ENCODE results near the gene RNASE4.
"Not testable (repeated sequence)": the region's sequence is repeated elsewhere in the genome, so short reads cannot be mapped to it uniquely, and the experiment has no call there.

Gene RNASE4

DNA sequence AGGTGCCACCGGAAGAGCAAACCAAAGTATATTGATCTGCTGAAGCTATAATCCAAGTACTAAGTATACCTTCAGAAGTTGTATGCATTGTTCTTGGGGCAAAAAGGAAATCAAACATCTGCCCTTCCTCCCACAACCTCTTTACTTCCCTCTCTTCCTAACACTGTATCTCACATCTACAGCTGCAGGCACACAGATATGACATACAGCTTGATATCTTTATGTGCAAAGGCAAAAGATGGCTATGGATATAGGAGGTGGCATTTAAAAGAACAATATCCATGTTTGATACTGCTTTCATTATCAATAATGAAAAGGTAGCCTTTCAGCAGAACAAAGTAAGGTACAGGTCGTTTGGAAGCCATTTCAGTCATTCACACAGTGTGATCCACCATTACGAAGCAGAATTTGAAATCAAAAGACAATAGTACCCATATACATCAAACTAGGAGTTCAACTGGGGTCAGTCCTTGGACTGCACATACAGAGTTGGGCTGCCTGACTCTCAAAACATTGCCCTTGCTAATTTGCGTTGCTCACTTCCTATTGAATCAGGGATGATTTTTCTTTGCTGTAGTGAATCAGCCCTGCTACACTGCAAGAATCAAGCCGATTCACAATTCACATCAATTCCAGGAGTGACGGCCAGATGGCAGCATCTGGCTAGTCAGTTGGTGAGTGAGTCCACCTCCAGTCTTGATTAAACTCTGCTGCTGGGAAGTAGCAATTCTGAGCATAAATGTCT is 13.1 kb downstream of the RNASE4 start:
- Histone ChIP-seq H3K4me3 (ENCODE audit: low read depth in 1 of 2, low read length in 2 of 2) (no peak overlapping the region), H3K4me1 (ENCODE audit: control insufficient read depth in 1 of 2, insufficient read depth in 2 of 2, low read length in 2 of 2) (no peaks in the 10 kb centered on the region), H3K27ac (ENCODE audit: low read depth, low read length) (no peak overlapping the region), H3K36me3 (ENCODE audit: control insufficient read depth in 1 of 2, insufficient read depth in 2 of 2, low read length in 2 of 2) (peaks cover 14 to 18% of the 10 kb centered on the region in 2 donors), H3K27me3 (ENCODE audit: control insufficient read depth in 1 of 2, insufficient read depth in 2 of 2, low read length in 2 of 2) (no peaks in the 10 kb centered on the region), H3K9ac (ENCODE audit: low read depth in 1 of 2, low read length in 2 of 2) (no peak overlapping the region), H3K9me3 (ENCODE audit: control insufficient read depth in 1 of 2, low read length in 2 of 2) (no peaks in the 10 kb centered on the region)

DNA sequence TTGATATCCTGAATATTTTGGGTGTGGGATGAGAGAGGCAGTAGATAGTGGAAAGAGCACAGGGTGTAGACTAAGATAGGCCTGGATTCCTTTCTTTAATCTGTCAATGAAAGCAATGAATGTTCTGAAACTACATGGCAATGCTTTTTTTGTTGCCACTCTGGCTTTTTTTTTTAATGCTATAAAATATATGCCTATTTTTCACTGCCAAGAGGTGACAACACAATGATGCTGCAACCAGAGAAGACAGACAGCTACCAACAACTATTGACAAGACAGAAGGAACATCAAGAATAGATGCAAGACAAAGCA is 13.6 kb downstream of the RNASE4 start:
- Histone ChIP-seq H3K27ac (ENCODE audit: low read depth, low read length) (no peak overlapping the region), H3K4me1 (ENCODE audit: control insufficient read depth in 1 of 2, insufficient read depth in 2 of 2, low read length in 2 of 2) (no peaks in the 10 kb centered on the region), H3K27me3 (ENCODE audit: control insufficient read depth in 1 of 2, insufficient read depth in 2 of 2, low read length in 2 of 2) (no peaks in the 10 kb centered on the region), H3K4me3 (ENCODE audit: low read depth in 1 of 2, low read length in 2 of 2) (no peak overlapping the region), H3K9ac (ENCODE audit: low read depth in 1 of 2, low read length in 2 of 2) (no peak overlapping the region), H3K9me3 (ENCODE audit: control insufficient read depth in 1 of 2, low read length in 2 of 2) (no peaks in the 10 kb centered on the region), H3K36me3 (ENCODE audit: control insufficient read depth in 1 of 2, insufficient read depth in 2 of 2, low read length in 2 of 2) (peaks cover 14 to 18% of the 10 kb centered on the region in 2 donors)

DNA sequence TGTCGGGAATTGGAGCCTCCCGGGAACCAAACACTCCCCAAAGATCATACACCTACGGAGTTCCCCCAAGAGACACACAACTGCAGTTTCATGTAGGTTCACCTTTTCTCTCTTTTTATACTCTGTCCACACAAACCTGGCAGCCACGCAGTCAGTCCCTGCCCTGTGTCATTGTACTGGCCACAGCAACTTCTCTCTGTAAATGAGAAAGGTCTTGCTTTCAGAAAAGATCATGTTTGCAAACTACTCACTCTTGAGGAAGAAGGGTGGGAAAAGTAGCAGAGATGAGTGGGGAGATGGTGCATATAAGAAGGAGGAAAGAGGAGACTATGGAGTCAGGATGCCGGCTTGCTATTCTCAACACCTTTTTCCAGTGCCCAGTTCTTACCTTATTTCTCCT is 14.6 kb downstream of the RNASE4 start:
- Histone ChIP-seq H3K4me3 (ENCODE audit: low read depth in 1 of 2, low read length in 2 of 2) (no peak overlapping the region), H3K4me1 (ENCODE audit: control insufficient read depth in 1 of 2, insufficient read depth in 2 of 2, low read length in 2 of 2) (no peaks in the 10 kb centered on the region), H3K36me3 (ENCODE audit: control insufficient read depth in 1 of 2, insufficient read depth in 2 of 2, low read length in 2 of 2) (peaks cover 9 to 10% of the 10 kb centered on the region in 2 donors), H3K27ac (ENCODE audit: low read depth, low read length) (no peak overlapping the region), H3K9ac (ENCODE audit: low read depth in 1 of 2, low read length in 2 of 2) (no peak overlapping the region), H3K27me3 (ENCODE audit: control insufficient read depth in 1 of 2, insufficient read depth in 2 of 2, low read length in 2 of 2) (no peaks in the 10 kb centered on the region), H3K9me3 (ENCODE audit: control insufficient read depth in 1 of 2, low read length in 2 of 2) (no peaks in the 10 kb centered on the region)

DNA sequence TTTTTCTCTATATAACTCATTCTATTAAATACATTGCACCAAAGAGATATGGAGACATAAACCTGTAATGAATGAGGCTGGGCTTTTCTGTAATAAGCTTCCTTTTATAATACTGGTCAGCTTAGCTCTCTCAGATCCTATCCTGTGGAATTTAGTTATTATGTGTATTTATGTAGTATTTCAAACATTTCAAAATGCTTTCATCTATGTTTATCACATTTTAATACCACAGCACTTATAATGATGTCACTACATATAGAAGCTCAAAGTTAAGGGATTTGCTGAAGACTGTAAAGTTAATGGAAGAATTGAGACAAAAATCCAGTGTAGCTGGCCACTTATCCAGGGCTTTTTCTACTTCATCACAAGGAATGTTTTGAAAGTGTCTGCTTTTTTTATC is 15.6 kb downstream of the RNASE4 start:
- Histone ChIP-seq H3K9ac (ENCODE audit: low read depth in 1 of 2, low read length in 2 of 2) (no peak overlapping the region), H3K4me1 (ENCODE audit: control insufficient read depth in 1 of 2, insufficient read depth in 2 of 2, low read length in 2 of 2) (no peaks in the 10 kb centered on the region), H3K36me3 (ENCODE audit: control insufficient read depth in 1 of 2, insufficient read depth in 2 of 2, low read length in 2 of 2) (peaks cover 9% of the 10 kb centered on the region in 2 donors), H3K4me3 (ENCODE audit: low read depth in 1 of 2, low read length in 2 of 2) (no peak overlapping the region), H3K27me3 (ENCODE audit: control insufficient read depth in 1 of 2, insufficient read depth in 2 of 2, low read length in 2 of 2) (no peaks in the 10 kb centered on the region), H3K9me3 (ENCODE audit: control insufficient read depth in 1 of 2, low read length in 2 of 2) (no peaks in the 10 kb centered on the region), H3K27ac (ENCODE audit: low read depth, low read length) (no peak overlapping the region)

DNA sequence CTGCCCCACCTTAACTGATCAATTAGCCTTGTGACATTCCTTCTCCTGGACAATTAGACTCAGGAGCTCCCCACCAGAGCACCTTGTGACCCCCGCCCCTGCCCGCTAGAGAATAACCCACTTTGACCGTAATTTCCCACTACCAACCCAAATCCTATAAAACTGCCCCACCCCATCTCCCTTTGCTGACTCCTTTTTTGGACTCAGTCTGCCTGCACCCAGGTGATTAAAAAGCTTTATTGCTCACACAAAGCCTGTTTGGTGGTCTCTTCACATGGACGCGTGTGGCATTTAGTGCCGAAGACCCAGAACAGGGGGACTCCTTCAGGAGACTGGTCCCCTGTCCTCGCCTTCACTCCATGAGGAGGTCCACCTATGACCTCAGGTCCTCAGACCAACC is 16.6 kb downstream of the RNASE4 start:
- not testable (repeated sequence) for H3K4me3 ChIP-seq (ENCODE audit: low read depth in 1 of 2, low read length in 2 of 2); H3K9ac ChIP-seq (ENCODE audit: low read depth in 1 of 2, low read length in 2 of 2); H3K4me1 ChIP-seq (ENCODE audit: control insufficient read depth in 1 of 2, insufficient read depth in 2 of 2, low read length in 2 of 2); H3K27ac ChIP-seq (ENCODE audit: low read depth, low read length); H3K36me3 ChIP-seq (ENCODE audit: control insufficient read depth in 1 of 2, insufficient read depth in 2 of 2, low read length in 2 of 2); H3K27me3 ChIP-seq (ENCODE audit: control insufficient read depth in 1 of 2, insufficient read depth in 2 of 2, low read length in 2 of 2); H3K9me3 ChIP-seq (ENCODE audit: control insufficient read depth in 1 of 2, low read length in 2 of 2)

DNA sequence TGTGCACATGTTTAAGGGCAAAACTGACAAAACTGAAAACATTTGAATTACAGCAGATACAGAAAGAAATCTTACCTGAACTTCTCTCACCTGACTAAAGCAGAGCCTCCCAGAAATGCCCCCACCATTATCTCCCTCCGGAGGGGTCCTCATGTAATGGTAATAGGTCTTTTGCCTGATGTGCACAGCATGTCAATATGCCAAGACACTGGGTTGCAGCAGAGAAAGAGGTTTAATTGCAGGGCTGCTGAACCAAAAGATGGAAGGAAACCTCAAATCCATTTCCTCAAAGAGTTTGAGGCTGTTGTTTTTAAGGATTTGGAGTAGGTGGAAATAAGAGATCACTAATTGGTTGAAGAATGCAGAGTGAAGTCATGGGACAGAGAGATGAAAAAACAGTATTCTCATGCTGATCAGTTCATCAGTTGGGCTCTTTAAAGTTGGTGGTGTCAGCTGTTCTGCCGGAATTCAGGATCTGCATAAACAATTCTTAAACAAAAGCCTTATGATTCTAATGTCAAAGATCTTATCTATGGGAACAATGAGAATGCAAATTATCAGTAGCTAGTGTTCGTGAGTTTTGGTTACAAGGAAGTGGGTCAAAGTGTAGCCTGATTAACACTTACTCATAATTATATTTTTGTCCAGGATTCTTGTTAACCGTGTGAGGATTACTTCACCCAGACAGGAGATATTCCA is 22.4 kb downstream of the RNASE4 start:
- no peak overlapping the region for H3K4me3 ChIP-seq (ENCODE audit: low read depth in 1 of 2, low read length in 2 of 2)
- no peak overlapping the region for H3K9ac ChIP-seq (ENCODE audit: low read depth in 1 of 2, low read length in 2 of 2)
- H3K4me1 ChIP-seq (ENCODE audit: control insufficient read depth in 1 of 2, insufficient read depth in 2 of 2, low read length in 2 of 2): no peaks in the 10 kb centered on the region
- no peaks in the 10 kb centered on the region for H3K36me3 ChIP-seq (ENCODE audit: control insufficient read depth in 1 of 2, insufficient read depth in 2 of 2, low read length in 2 of 2)
- no peaks in the 10 kb centered on the region for H3K27me3 ChIP-seq (ENCODE audit: control insufficient read depth in 1 of 2, insufficient read depth in 2 of 2, low read length in 2 of 2)
- no peak overlapping the region for H3K27ac ChIP-seq (ENCODE audit: low read depth, low read length)
- peaks cover 0 to 6% of the 10 kb centered on the region in 2 donors for H3K9me3 ChIP-seq (ENCODE audit: control insufficient read depth in 1 of 2, low read length in 2 of 2)

DNA sequence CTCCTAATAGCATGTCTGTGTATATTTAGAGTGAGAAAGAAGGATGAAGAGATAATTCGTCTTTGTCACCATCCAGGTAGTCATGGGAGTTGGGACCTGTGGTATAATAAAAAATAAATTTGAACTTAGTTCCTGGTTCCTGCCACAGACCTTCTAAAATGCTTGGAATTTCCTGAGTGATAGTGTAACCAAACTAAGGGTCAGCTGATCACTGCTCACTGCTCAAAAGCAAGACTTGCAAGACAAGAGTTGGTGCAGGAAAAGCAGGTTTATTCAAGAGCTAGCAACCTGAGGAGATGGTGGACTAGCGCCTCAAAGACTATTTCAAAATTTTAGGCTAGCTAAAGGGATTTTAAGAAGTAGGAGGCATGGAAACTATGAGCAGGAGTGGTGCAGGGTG is 23.3 kb downstream of the RNASE4 start:
- H3K4me3 ChIP-seq (ENCODE audit: low read depth in 1 of 2, low read length in 2 of 2): no peak overlapping the region
- no peak overlapping the region for H3K9ac ChIP-seq (ENCODE audit: low read depth in 1 of 2, low read length in 2 of 2)
- H3K9me3 ChIP-seq (ENCODE audit: control insufficient read depth in 1 of 2, low read length in 2 of 2): peaks cover 0 to 6% of the 10 kb centered on the region in 2 donors
- no peaks in the 10 kb centered on the region for H3K27me3 ChIP-seq (ENCODE audit: control insufficient read depth in 1 of 2, insufficient read depth in 2 of 2, low read length in 2 of 2)
- no peaks in the 10 kb centered on the region for H3K36me3 ChIP-seq (ENCODE audit: control insufficient read depth in 1 of 2, insufficient read depth in 2 of 2, low read length in 2 of 2)
- H3K4me1 ChIP-seq (ENCODE audit: control insufficient read depth in 1 of 2, insufficient read depth in 2 of 2, low read length in 2 of 2): no peaks in the 10 kb centered on the region
- no peak overlapping the region for H3K27ac ChIP-seq (ENCODE audit: low read depth, low read length)

DNA sequence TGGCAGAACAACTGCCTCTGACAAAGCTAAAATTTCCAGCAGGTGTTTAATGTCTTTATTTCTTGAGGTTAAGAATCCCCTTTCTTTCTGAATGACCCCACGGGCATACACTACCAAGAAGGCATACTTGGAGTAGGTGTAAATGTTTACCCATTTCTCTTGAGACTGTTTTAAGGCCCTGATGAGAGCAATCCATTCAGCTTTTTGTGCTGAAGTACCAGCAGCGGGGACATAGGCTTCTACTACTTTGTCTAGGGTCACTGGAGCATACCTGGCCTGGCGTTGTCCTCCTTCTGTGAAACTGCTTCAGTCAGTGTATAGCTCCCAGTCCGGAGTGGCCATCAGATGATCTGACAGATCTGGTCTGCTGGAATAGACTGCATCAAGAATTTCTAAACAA is 26.9 kb downstream of the RNASE4 start:
- Histone ChIP-seq H3K27me3 (ENCODE audit: control insufficient read depth in 1 of 2, insufficient read depth in 2 of 2, low read length in 2 of 2) (no peaks in the 10 kb centered on the region), H3K9me3 (ENCODE audit: control insufficient read depth in 1 of 2, low read length in 2 of 2) (peaks cover 0 to 6% of the 10 kb centered on the region in 2 donors), H3K36me3 (ENCODE audit: control insufficient read depth in 1 of 2, insufficient read depth in 2 of 2, low read length in 2 of 2) (no peaks in the 10 kb centered on the region), H3K27ac (ENCODE audit: low read depth, low read length) (no peak overlapping the region), H3K4me3 (ENCODE audit: low read depth in 1 of 2, low read length in 2 of 2) (no peak overlapping the region), H3K9ac (ENCODE audit: low read depth in 1 of 2, low read length in 2 of 2) (no peak overlapping the region), H3K4me1 (ENCODE audit: control insufficient read depth in 1 of 2, insufficient read depth in 2 of 2, low read length in 2 of 2) (peaks cover 0 to 9% of the 10 kb centered on the region in 2 donors)

DNA sequence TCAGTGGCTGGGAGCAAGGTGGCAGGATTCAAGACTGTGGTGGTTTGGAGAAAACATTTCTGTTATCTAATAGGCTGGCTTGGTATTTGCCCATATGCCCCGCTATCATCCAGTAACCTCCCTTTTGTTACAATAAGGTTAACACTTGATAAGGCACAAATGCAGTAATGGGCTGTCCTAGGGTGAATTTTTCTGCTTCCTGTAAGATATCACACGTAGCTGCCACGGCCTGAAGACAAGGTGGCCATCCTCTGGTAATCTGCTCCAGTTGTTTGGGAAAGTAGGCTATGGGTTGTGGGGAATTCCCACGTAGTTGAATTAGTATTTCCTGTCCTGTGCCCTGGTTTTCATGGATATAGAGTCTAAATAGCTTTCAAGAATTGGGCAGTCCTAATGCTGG is 27.3 kb downstream of the RNASE4 start:
- no peak overlapping the region for H3K9ac ChIP-seq (ENCODE audit: low read depth in 1 of 2, low read length in 2 of 2)
- no peaks in the 10 kb centered on the region for H3K36me3 ChIP-seq (ENCODE audit: control insufficient read depth in 1 of 2, insufficient read depth in 2 of 2, low read length in 2 of 2)
- peaks cover 0 to 9% of the 10 kb centered on the region in 2 donors for H3K4me1 ChIP-seq (ENCODE audit: control insufficient read depth in 1 of 2, insufficient read depth in 2 of 2, low read length in 2 of 2)
- no peaks in the 10 kb centered on the region for H3K27me3 ChIP-seq (ENCODE audit: control insufficient read depth in 1 of 2, insufficient read depth in 2 of 2, low read length in 2 of 2)
- H3K9me3 ChIP-seq (ENCODE audit: control insufficient read depth in 1 of 2, low read length in 2 of 2): peaks cover 0 to 2% of the 10 kb centered on the region in 2 donors
- H3K27ac ChIP-seq (ENCODE audit: low read depth, low read length): no peak overlapping the region
- no peak overlapping the region for H3K4me3 ChIP-seq (ENCODE audit: low read depth in 1 of 2, low read length in 2 of 2)

DNA sequence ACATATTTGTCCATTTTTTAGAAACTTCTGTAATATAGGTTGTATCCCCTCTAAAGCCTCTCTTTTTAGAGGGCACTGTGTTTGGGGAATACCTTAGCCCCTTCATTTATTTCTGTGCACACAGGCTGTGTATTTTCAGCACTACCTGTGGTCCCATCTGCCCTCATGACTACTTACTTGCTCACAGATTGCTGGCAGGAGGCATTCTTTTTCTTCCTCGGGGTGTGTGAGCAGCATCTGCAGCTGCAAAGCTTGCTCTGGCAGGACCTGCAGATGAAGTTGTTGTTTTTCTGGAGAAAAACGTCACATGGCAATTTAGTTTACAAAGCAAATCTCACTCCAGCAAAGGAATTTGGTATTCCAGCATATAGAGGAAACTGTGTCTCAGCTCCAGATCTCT is 28.5 kb downstream of the RNASE4 start:
- Histone ChIP-seq H3K9me3 (ENCODE audit: control insufficient read depth in 1 of 2, low read length in 2 of 2) (no peaks in the 10 kb centered on the region), H3K4me1 (ENCODE audit: control insufficient read depth in 1 of 2, insufficient read depth in 2 of 2, low read length in 2 of 2) (peaks cover 0 to 9% of the 10 kb centered on the region in 2 donors), H3K4me3 (ENCODE audit: low read depth in 1 of 2, low read length in 2 of 2) (no peak overlapping the region), H3K27me3 (ENCODE audit: control insufficient read depth in 1 of 2, insufficient read depth in 2 of 2, low read length in 2 of 2) (no peaks in the 10 kb centered on the region), H3K36me3 (ENCODE audit: control insufficient read depth in 1 of 2, insufficient read depth in 2 of 2, low read length in 2 of 2) (no peaks in the 10 kb centered on the region), H3K9ac (ENCODE audit: low read depth in 1 of 2, low read length in 2 of 2) (no peak overlapping the region), H3K27ac (ENCODE audit: low read depth, low read length) (no peak overlapping the region)

Measured in duodenal mucosa (tissue), 2 donors.